Ovary (tissue), 3 donors: ENCODE results near the gene ENTR1.

Source experiments
- EP300 ChIP-seq: sonication (generic); formaldehyde crosslinking; IDR thresholded peaks from one replicate; pipeline ENCODE4 v1.6.1; 2017; ENCODE audit warnings: antibody characterized with exemption
- TF ChIP-seq, protein P1 (sequence below), 3 donors: fragments of 450-650 bp in 2 of 3; fragments of 200-600 bp in 1 of 3; IDR thresholded peaks; one replicate each; pipeline versions ENCODE4 v1.5.1 to v1.8.0; 2016 to 2022; ENCODE audit warnings: antibody characterized with exemption in 3 of 3, mild to moderate bottlenecking in 1 of 3
- donor health status: DM: no; HTN: no; CAD: no.

GRCh38 chr9:136372006-136372405, 38.4 kb downstream of the ENTR1 start:
- TF ChIP-seq, protein P1, sequence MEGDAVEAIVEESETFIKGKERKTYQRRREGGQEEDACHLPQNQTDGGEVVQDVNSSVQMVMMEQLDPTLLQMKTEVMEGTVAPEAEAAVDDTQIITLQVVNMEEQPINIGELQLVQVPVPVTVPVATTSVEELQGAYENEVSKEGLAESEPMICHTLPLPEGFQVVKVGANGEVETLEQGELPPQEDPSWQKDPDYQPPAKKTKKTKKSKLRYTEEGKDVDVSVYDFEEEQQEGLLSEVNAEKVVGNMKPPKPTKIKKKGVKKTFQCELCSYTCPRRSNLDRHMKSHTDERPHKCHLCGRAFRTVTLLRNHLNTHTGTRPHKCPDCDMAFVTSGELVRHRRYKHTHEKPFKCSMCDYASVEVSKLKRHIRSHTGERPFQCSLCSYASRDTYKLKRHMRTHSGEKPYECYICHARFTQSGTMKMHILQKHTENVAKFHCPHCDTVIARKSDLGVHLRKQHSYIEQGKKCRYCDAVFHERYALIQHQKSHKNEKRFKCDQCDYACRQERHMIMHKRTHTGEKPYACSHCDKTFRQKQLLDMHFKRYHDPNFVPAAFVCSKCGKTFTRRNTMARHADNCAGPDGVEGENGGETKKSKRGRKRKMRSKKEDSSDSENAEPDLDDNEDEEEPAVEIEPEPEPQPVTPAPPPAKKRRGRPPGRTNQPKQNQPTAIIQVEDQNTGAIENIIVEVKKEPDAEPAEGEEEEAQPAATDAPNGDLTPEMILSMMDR (IDR thresholded peaks at IDR 0.05), result no peak
- TF ChIP-seq EP300, result no peak
